ENCODE data around the gene SPHK2.
"Not testable (repeated sequence)": the region's sequence is repeated elsewhere in the genome, so short reads cannot be mapped to it uniquely, and the experiment has no call there.

Gene SPHK2

GRCh38 chr19:48638831-48639381 lies 19.6 kb downstream of the SPHK2 start:
- no peak for DNase-seq

GRCh38 chr19:48639483-48640375 lies 20.4 kb downstream of the SPHK2 start:
- no peak for DNase-seq

- no peak for DNase-seq
These were observed 22.5 kb downstream of the SPHK2 start for GRCh38 chr19:48641850-48642249.

GRCh38 chr19:48642862-48643261 lies 23.6 kb downstream of the SPHK2 start:
- no peak for DNase-seq

GRCh38 chr19:48644355-48644754 lies 25.0 kb downstream of the SPHK2 start:
- no peak for DNase-seq

GRCh38 chr19:48644839-48645619 lies 25.7 kb downstream of the SPHK2 start:
- peak; percentile 61 for DNase-seq

GRCh38 chr19:48645620-48646000 lies 26.3 kb downstream of the SPHK2 start:
- DNase-seq: no peak

GRCh38 chr19:48646001-48646721 lies 26.9 kb downstream of the SPHK2 start, which contains the start of gene CA11:
TSS of gene CA11 (minus strand) at chr19:48646187. CDS start at chr19:48645632, 555 bp downstream.
- DNase-seq: peak; percentile 78

GRCh38 chr19:48646722-48647216 lies 27.5 kb downstream of the SPHK2 start:
- no peak for DNase-seq

- DNase-seq: no peak
These were observed 28.8 kb downstream of the SPHK2 start for GRCh38 chr19:48648134-48648533.

- no peak for DNase-seq
These were observed 31.8 kb downstream of the SPHK2 start for GRCh38 chr19:48650974-48651682.

GRCh38 chr19:48651683-48652048 lies 32.4 kb downstream of the SPHK2 start:
- no peak for DNase-seq

GRCh38 chr19:48654299-48655059 lies 35.2 kb downstream of the SPHK2 start:
- DNase-seq: no peak

- DNase-seq: peak; percentile 89
These were observed 37.7 kb downstream of the SPHK2 start for GRCh38 chr19:48656840-48657474.

GRCh38 chr19:48657828-48658227 lies 38.5 kb downstream of the SPHK2 start:
- DNase-seq: not testable (repeated sequence)

- no peak for DNase-seq
These were observed 39.2 kb downstream of the SPHK2 start for GRCh38 chr19:48658483-48658882.

GRCh38 chr19:48659768-48660167 lies 40.5 kb downstream of the SPHK2 start:
- no peak for DNase-seq

- peak; percentile 85 for DNase-seq
These were observed 41.8 kb downstream of the SPHK2 start for GRCh38 chr19:48660852-48661710.

- no peak for DNase-seq
These were observed 42.4 kb downstream of the SPHK2 start for GRCh38 chr19:48661711-48662090.

- DNase-seq: no peak
These were observed 44.4 kb downstream of the SPHK2 start for GRCh38 chr19:48663667-48664066.

Data from fibroblast of skin of right quadriceps (primary cell).